PFSK-1 (cell line): ENCODE measurements around the gene LDB3.

Source experiments
- FOXP2 ChIP-seq: optimal IDR thresholded peaks from 2 replicates; pipeline ENCODE3; 2011; ENCODE audit warnings: borderline replicate concordance, control low read depth, inconsistent platforms; ENCODE audit not compliant: insufficient read depth; ENCODE audit errors: extremely low read length, extremely low read depth
- REST ChIP-seq, 2 experiments: IDR thresholded peaks; 2 replicates each; pipeline versions ENCODE4 v1.6.1 to v1.8.0; 2011 to 2012; ENCODE audit warnings: low read depth in 2 of 2, low read length in 2 of 2, control low read depth in 1 of 2, inconsistent platforms in 1 of 2, mild to moderate bottlenecking in 1 of 2, moderate library complexity in 1 of 2; ENCODE audit not compliant: insufficient read depth in 1 of 2

DNA sequence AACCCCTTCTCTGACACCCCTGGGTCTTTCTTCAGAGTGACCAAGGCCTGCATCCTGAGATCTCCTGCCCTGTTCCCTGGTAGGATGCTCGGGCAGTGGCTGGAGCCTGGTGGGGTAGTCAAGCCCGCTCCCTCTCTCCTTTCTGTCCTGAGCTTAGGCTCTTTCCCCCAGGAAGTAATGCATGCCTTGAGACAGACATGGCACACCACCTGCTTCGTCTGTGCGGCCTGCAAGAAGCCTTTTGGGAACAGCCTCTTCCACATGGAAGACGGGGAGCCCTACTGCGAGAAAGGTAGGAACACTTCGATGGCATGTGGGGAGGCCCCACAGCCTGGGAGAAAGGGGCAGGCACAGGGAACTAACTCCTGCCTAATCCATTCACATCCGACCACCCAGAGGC, 50.2 kb downstream of the LDB3 start:
- TF ChIP-seq REST (IDR thresholded peaks at IDR 0.05; ENCODE audit: insufficient read depth in 1 of 2, low read depth in 2 of 2, low read length in 2 of 2) (no peak), FOXP2 (no peak)
